GM18867 (cell line): ENCODE results near the gene RHBDL1.

Experiments
- ATAC-seq: cut with Tn5 transposase; IDR thresholded peaks from one replicate; pipeline ENCODE4 v1.9.1; 2021; ENCODE audit warnings: mild to moderate bottlenecking, moderate library complexity; ENCODE audit not compliant: unreplicated experiment

Gene RHBDL1

DNA sequence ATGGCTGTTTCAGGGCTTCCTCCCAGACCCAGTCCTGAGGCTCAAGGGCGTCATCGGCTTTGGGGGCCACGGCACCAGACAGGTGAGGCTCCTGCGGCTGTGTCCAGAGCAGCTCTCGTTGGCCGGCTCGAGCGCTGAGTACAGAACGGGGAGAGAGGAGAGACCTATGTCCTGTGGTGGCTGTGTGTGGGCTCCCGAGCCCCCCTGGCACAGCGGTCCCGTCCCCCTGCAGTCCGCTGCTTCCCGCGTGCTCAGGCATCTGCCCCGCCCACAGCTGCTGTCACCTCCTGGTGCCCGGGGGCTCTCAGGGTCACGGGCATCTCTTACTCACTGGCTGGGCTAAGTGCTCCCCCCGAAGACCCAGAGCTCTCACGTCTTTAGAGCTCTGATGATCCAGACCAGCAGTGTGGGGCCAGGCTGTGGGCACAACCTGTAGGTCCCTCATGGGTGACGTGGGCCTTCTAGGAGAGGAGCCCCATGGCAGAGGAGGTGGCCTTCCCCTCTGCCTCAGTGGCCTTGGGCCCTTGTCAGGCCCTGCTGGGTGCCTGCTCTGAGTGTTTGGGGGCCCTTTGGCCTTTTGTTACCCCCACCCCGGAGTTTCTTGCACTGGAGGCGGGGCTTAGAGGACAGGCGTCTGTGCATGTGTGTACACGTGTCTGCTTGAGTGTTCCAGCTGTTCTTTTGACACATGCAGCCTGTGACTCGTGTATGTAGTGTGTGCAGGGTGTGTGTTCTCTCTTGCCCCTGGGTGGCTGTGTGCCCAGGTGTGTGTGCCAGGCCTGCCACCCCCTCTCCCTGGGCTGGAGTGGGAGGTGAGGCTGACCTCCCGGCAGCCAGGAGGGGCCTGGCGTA lies 22.8 kb upstream of the RHBDL1 start:
- no peak for ATAC-seq

- ATAC-seq: no peak
Observed at GRCh38 chr16:654034-654433, 21.4 kb upstream of the RHBDL1 start.

- ATAC-seq: no peak
Observed at GRCh38 chr16:657487-657886, 18.0 kb upstream of the RHBDL1 start.

DNA sequence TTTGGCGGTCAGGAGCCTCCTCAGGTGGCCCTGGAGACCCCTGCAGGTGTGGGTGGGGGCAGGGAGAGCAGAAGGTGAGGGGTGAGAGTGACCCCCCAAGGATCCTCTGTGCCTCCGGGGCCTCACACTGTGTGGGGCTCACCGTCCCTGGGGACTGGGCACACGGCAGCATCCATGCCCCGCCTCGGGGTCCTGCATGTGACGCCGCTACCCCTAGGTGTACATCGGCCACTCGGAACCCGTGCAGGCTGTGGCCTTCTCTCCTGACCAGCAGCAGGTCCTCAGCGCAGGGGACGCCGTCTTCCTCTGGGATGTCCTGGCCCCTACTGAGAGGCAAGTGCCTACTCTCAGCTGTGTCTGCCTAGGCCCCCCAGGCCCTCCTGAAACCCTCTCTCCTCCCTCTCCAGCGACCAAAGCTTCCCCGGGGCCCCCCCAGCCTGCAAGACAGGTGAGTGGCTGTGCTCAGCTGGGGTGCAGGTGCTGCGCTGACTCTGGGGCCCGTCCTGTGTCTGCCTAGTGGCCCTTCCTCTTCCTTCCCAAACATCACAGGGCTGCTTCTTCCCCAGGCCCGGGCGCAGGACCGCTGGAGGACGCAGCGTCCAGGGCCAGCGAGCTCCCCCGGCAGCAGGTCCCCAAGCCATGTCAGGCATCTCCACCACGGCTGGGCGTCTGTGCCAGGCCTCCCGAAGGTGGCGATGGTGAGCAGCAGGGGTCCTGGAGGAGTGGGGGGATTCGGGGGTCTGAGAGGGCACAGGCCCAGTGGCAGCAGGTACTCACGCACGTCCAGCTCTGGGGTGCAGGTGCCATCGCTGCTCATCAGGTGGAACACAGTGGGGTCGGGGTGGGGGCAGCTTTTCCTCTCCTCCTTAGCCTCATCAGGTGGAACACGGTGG lies 16.5 kb upstream of the RHBDL1 start:
- no peak for ATAC-seq

- ATAC-seq: no peak
Observed at GRCh38 chr16:659618-660017, 15.9 kb upstream of the RHBDL1 start.

DNA sequence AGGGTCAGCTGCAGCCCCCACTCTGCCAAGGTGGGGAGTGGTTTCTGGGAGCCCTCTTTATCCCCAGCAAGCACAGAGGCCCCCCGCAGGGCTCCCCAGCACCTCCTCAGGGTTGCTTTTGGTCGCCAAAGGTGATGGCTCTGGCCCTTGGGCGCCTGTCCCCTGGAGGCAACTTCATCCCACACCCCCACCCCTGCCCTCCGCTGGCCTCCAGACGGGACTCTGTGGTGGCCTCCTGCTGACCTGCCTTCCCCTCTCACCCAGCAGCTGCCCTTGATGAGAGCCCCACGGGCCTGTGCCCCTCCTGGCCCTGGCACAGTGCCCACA lies 15.4 kb upstream of the RHBDL1 start:
- ATAC-seq: no peak

DNA sequence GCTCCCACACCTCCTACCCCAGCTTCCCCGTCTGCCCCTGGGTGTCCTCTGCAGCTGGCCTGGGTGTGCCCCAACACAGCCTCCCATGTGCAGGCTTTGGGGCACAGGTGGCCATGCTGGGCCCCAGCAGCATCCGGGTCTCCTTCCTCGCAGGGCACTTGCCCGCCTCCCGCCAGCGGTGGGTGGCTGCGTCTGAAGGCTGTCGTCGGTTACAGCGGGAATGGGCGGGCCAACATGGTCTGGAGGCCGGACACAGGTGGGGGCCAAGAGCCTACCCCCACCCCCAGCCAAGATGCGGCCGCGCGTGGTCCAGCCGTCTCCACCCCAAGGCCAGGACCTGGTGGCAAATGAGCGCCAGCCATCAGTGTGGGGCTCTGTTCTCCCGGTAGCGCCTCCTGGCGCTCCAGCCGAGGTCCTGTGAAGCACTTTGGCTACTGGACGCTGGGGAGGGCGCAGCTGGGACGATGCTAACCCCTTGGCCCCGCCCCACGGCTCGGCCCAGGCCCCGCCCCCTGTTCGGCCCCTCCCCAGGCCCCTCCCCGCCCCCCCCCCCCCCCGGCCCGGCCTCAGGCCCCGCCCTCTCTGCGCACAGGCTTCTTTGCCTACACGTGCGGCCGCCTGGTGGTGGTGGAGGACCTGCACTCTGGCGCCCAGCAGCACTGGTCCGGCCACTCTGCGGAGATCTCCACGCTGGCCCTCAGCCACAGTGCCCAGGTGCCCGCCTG lies 14.8 kb upstream of the RHBDL1 start:
- peak; percentile 42 for ATAC-seq

DNA sequence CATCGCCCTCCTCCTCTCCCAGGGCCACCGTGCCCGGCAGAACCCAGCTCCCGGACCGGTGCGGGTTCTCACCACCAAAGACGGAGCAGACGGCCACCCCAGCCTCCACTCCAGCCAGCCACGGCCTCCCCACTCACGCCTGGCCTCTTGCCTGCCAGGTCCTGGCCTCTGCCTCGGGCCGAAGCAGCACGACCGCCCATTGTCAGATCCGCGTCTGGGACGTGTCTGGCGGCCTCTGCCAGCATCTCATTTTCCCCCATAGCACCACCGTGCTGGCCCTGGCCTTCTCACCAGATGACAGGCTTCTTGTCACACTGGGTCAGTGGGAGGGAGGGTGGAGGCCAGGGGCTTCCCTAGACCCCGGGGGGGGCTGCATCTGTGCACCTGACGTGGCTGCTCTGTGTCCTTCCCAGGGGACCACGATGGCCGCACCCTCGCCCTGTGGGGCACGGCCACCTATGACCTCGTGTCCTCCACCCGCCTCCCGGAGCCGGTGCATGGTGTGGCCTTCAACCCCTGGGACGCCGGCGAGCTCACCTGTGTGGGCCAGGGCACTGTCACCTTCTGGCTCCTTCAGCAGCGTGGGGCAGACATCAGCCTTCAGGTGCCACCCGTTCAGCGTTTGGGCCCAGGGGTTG lies 14.2 kb upstream of the RHBDL1 start:
- peak; percentile 13 for ATAC-seq

DNA sequence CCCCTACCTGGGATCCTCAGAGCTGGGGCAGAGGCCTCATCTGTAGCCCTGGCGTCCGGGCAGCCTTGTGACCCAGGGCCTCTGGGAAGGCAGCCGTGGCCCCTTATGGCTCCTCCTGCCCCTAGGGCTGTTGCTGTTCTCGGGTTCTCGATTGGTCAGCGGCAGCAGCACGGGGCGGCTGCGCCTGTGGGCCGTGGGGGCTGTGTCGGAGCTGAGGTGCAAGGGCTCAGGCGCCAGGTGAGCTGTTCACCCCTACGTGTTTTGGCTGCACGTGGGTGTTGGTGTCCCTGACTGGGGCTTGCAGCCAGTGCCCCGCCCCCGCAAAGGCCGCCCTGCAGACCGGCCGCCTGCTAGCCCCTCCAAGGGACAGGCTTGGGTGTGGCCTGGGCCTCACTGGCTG lies 13.4 kb upstream of the RHBDL1 start:
- no peak for ATAC-seq

GRCh38 chr16:662597-662996 lies 12.9 kb upstream of the RHBDL1 start:
- ATAC-seq: no peak

- ATAC-seq: no peak
Observed at GRCh38 chr16:666572-666971, 8.9 kb upstream of the RHBDL1 start.

DNA sequence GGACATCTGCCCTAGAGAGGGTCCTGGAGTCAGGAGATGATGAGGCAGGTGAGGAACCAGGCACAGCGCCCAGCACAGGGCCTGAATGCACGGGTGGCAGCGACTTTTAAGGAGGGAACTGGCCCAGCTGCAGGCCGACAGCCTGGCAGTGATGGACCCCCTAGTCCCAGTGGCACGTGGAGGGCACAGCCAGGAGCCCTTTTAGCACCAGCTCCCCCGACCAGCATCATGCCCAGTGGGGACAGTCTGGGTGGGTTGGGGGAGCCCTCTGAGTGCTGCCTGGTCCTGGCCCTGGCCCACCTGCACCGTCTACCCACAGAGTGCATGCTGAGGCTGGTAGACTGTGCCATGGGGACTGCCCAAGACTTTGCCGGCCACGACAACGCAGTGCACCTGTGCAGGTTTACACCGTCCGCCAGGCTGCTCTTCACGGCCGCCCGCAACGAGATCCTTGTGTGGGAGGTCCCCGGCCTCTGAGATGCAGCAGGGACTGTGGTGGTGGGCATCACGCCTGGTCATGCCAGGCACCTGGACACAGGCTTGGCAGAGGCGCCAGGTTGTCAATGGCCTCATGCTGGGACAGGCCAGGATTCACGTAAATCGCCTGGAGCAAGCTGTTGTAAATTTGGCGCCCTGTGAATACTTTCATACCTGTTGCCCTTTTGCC lies 8.2 kb upstream of the RHBDL1 start:
- no peak for ATAC-seq

DNA sequence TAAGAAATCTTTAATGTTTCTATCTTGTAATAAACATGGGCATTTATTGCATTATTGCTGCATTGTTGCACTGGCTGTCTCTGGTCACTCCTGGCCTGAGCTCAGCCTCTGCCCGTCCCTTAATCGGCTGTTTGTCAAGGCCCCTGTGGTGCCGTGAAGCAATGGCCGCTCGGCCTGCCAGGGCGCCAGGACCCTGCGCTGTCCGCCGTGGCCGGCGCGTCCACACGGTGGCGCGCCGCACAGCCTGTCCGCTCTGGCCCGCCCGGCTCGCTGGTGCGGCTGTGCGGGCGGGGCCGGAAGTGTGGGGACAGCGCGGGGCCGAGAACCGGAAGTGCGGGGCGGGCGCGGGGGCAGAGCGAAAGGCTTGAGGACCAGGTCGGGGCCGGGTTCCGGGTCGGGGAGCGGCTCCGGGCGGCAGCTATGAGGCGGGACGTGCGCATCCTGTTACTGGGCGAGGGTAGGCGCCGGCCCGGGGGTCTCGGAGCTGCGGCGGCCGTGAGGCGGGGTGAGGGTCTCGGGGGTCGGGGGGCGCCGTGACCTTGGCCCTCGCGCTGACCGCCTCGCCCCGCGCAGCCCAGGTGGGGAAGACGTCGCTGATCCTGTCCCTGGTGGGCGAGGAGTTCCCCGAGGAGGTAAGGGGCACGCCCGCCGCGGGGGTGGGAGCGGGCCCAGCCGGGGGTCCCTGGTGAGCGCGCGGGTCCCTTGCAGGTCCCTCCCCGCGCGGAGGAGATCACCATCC lies 7.5 kb upstream of the RHBDL1 start, which contains the start of gene RHOT2:
Gene RHOT2 (plus strand): TSS at position 353 of the 739 bp plus-strand sequence. CDS start 68 bp downstream, at position 421.
- peak; percentile 77 for ATAC-seq

GRCh38 chr16:668519-669171 lies 6.8 kb upstream of the RHBDL1 start:
- no peak for ATAC-seq

GRCh38 chr16:669666-670065 lies 5.8 kb upstream of the RHBDL1 start:
- no peak for ATAC-seq

DNA sequence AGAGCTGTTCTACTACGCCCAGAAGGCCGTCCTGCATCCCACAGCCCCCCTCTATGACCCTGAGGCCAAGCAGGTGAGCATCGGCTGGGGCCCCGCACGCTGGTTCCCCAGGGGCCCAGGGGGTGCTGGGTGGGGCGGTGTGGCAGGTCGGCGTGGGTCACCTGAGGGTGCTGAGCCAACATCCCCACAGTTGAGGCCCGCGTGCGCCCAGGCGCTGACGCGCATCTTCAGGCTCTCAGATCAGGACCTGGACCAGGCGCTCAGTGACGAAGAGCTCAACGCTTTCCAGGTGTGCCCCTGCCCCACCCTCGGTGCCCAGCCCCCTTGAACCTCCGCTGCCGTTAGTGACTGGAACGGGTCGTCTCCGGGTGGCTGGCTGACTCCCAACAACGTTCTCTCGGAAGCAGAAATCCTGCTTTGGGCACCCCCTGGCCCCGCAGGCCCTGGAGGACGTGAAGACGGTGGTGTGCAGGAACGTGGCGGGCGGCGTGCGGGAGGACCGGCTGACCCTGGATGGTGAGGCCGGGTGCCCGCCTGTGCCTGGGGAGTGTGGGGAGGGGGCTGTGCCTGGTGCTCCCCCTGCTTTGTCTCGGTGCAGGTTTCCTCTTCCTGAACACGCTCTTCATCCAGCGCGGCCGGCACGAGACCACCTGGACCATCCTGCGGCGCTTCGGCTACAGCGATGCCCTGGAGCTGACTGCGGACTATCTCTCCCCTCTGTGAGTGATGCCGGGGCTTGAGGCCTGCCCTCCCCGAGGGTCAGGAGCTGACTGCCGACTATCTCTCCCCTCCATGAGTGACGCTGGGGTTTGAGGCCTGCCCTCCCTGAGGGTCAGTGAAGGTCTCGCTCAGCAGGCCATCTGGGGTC lies 4.8 kb upstream of the RHBDL1 start:
- ATAC-seq: no peak

DNA sequence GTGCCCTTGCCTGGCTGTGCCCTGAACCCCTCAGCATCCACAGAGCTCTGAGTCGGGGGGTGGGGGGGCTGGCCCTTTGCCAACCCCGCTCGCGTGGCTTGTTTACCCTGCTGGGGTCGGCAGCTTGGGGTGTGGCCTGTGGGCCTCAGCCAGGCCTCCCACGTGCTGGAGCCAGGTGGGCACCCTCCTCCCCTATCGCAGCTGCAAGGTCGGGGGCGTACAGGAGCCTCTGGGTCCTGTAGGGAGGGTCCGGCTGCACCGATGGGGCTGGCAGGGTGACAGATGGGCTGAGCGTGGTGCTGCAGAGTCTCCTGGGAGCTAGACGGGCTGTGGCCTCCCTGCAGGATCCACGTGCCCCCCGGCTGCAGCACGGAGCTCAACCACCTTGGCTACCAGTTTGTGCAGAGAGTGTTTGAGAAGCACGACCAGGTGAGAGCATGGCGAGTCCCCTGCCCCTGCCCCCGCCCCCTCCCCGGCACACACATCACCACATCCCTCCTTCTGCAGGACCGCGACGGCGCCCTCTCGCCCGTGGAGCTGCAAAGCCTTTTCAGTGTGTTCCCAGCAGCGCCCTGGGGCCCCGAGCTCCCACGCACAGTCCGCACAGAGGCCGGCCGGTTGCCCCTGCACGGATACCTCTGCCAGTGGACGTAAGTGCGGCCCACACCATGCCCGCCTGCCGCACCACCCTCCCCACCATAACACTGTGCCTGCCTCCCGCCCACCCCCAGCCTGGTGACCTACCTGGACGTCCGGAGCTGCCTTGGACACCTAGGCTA lies 3.9 kb upstream of the RHBDL1 start:
- no peak for ATAC-seq
